ENCODE results near the gene GXYLT1.

DNA sequence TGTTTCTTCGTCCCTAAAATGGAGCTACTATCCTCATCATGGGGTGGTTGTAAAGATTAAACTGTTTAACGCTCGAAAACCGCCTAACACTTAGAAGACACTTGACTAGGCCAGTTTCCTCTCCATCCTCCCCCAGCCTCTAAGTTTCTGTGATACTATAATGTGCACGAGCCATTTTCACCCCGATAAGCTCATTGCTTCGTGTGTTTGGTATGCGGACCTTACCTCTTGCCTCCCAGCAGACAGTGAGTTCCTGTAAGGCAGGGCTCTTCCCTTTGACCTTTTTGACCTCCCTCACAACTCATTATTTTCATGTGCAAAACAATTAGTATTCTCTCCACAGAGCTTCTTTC lies 499 bp upstream of the GXYLT1 start:
- TF ChIP-seq EZH2 (IDR thresholded peaks at IDR 0.05; ENCODE audit: insufficient read depth, poor library complexity, severe bottlenecking) (no peak), EZH2phosphoT487 (IDR thresholded peaks at IDR 0.05; ENCODE audit: insufficient read depth, low read depth) (no peak)

All from GM23248 (cell line).